GM12878 (cell line): Measurements from ENCODE around the gene PCDHGB2. TPM values are rescaled to one million over a fixed set of nuclear protein-coding genes. Genes with fewer than 3 reads are reported as not detected.

Source experiments
- BCL3 ChIP-seq: IDR thresholded peaks from 2 replicates; pipeline ENCODE4 v1.6.1; 2011; ENCODE audit warnings: borderline replicate concordance, low read depth, mild to moderate bottlenecking, moderate library complexity, low read length; ENCODE audit not compliant: insufficient read depth, poor library complexity, severe bottlenecking
- BHLHE40 ChIP-seq, 2 experiments: fragments of 450-650 bp in 1 of 2; IDR thresholded peaks; 2 replicates each; pipeline ENCODE4 v1.6.1; 2011 to 2017; ENCODE audit warnings: low read depth in 2 of 2, borderline replicate concordance in 1 of 2, improper control_type of control experiment in 1 of 2, low read length in 1 of 2, mild to moderate bottlenecking in 1 of 2
- BRCA1 ChIP-seq: IDR thresholded peaks from 2 replicates; pipeline ENCODE4 v1.6.1; 2011; ENCODE audit warnings: low read depth, low read length, improper control_type of control experiment
- CHD4 ChIP-seq: fragments of 200-600 bp; sonication (generic); IDR thresholded peaks from 2 replicates; pipeline ENCODE4 v1.6.1; 2016; ENCODE audit warnings: mild to moderate bottlenecking
- ELK1 ChIP-seq: IDR thresholded peaks from 2 replicates; pipeline ENCODE4 v1.6.1; 2012; ENCODE audit warnings: low read depth, low read length, improper control_type of control experiment
- ESRRA ChIP-seq: IDR thresholded peaks from 2 replicates; pipeline ENCODE4 v1.6.1; 2012; ENCODE audit warnings: mild to moderate bottlenecking, low read length, improper control_type of control experiment
- GATAD2B ChIP-seq: fragments of 450-650 bp; conservative IDR thresholded peaks from 2 replicates; pipeline ENCODE4 v1.6.1; 2017; ENCODE audit warnings: low read depth, mild to moderate bottlenecking, moderate library complexity
- HDAC6 ChIP-seq: fragments of 200-600 bp; sonication (generic); IDR thresholded peaks from one replicate; pipeline ENCODE4 v1.8.0; 2017; ENCODE audit warnings: antibody characterized with exemption; ENCODE audit not compliant: unreplicated experiment
- JUND ChIP-seq: IDR thresholded peaks from 2 replicates; pipeline ENCODE4 v1.6.1; 2012; ENCODE audit warnings: low read depth, mild to moderate bottlenecking, low read length, improper control_type of control experiment, moderate library complexity
- KLF5 ChIP-seq: fragments of 450-650 bp; IDR thresholded peaks from 2 replicates; pipeline ENCODE4 v1.6.1; 2014; ENCODE audit warnings: mild to moderate bottlenecking; ENCODE audit not compliant: partially characterized antibody
- MXI1 ChIP-seq: fragments of 150-350 bp; IDR thresholded peaks from 2 replicates; pipeline ENCODE4 v1.6.1; 2011; ENCODE audit warnings: low read depth, mild to moderate bottlenecking, inconsistent platforms, low read length, improper control_type of control experiment
- PAX8 ChIP-seq: fragments of 450-650 bp; IDR thresholded peaks from 2 replicates; pipeline ENCODE4 v1.6.1; 2017; ENCODE audit warnings: mild to moderate bottlenecking, moderate library complexity
- SREBF2 ChIP-seq: IDR thresholded peaks from 2 replicates; pipeline ENCODE4 v1.6.1; 2012; ENCODE audit warnings: mild to moderate bottlenecking, low read length
- TBL1XR1 ChIP-seq: IDR thresholded peaks from 2 replicates; pipeline ENCODE4 v1.6.1; 2012; ENCODE audit warnings: low read depth, low read length, improper control_type of control experiment
- TCF3 ChIP-seq: IDR thresholded peaks from 2 replicates; pipeline ENCODE4 v1.6.1; 2012; ENCODE audit warnings: low read depth, mild to moderate bottlenecking, low read length, borderline replicate concordance; ENCODE audit not compliant: insufficient read depth
- ZNF217 ChIP-seq: fragments of 450-650 bp; IDR thresholded peaks from 2 replicates; pipeline ENCODE4 v1.6.1; 2017; ENCODE audit warnings: antibody characterized with exemption, mild to moderate bottlenecking
- ZNF622 ChIP-seq: fragments of 450-650 bp; IDR thresholded peaks from 2 replicates; pipeline ENCODE4 v1.6.1; 2017; ENCODE audit warnings: mild to moderate bottlenecking, inconsistent platforms
- ZSCAN29 ChIP-seq: fragments of 450-650 bp; IDR thresholded peaks from 2 replicates; pipeline ENCODE4 v1.6.1; 2017; ENCODE audit warnings: mild to moderate bottlenecking, moderate library complexity
- ZZZ3 ChIP-seq: IDR thresholded peaks from 2 replicates; pipeline ENCODE4 v1.6.1; 2011; ENCODE audit warnings: low read depth; ENCODE audit not compliant: control insufficient read depth, insufficient read length
- polyA plus RNA-seq, 11 experiments: library from polyadenylated mRNA; depleted of rRNA in 4 of 11; unstranded in 6 of 11; stranded (reverse) in 5 of 11; fragments of >200 nt; fragmentation: Nextera tagmentation in 4 of 11; fragmentation: Illumina TruSeq in 1 of 11; extraction: Ambion mirVana in 4 of 11; extraction: Trizol in 1 of 11; gene quantifications; 1 replicate in 1 of 11; 2 replicates in 10 of 11; pipeline versions ENCODE4 v1.2.1 to v1.2.3, GENCODE V29; 2011 to 2016; ENCODE audit warnings: inconsistent platforms in 2 of 11, missing spikeins in 2 of 11, low read depth in 1 of 11
- total RNA-seq, 4 experiments: library from RNA; depleted of rRNA in 3 of 4; stranded (reverse); fragments of >200 nt in 3 of 4; fragmentation: Illumina TruSeq in 1 of 4; extraction: Trizol in 1 of 4; gene quantifications; 2 replicates each; pipeline versions ENCODE4 v1.2.1 to v1.2.3, GENCODE V29; 2013 to 2021
- TF ChIP-seq, protein P1 (sequence below): IDR thresholded peaks from 2 replicates; pipeline ENCODE4 v1.6.1; 2012; ENCODE audit warnings: improper control_type of control experiment, low read depth, low read length; ENCODE audit not compliant: insufficient replicate concordance

PCDHGB2 gene
- total and polyA plus RNA-seq, 10 of the 15 experiments (the other 5 are each of a cell fraction or from before 2014, with no cell fraction given): 0.06 to 0.38 (median 0.19) TPM; not detected in 2

DNA sequence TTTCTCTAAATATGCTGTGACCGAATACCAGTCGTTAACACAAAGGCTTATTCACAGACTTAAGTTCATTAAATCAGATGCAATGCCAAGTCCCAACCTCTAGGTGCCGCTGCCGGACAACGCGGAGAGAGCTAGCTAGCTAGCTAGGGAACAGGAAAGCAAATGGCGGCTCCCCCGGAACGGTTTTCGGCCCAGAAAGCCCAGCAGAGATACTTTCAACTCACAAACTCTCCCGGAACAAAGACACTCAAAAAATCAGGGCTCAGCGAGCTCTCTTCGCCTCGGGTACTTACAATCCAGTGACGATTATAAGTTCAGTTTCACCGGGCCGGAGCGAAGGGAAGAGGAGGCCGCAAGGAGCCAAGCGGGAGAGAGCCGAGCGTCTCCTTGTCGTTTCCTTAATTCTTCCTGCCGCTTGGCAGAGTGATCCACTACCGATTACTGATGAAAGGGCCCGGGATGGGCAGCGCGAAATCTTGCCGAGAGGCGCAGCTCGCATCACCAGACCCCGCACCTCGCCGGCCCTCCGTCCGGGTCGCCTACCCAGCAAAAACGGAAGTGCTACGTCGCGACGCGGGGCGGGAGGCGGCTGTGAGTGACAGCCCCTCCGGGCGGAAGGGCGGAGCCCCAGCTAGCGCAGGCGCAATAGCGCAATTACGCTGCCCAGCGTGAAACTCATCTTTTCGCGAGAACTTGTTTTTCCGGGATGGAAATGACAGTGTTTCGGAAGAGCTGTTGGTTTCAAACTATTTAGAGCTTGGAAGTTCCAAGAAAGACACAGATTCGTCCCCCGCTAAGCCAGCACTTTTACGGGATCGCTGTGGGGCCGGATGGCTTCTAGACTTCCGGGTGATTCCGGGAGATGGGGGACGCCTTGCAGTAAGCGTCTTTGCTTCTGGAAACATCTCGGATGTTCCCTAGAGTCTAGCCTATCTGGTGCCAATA lies 39.3 kb upstream of the PCDHGB2 start, which contains the start of gene TAF7 (continued):
- TF ChIP-seq BCL3 (no peak), GATAD2B (peak; percentile 64), BHLHE40 (IDR thresholded peaks at IDR 0.05; ENCODE audit: borderline replicate concordance in 1 of 2, low read depth in 2 of 2, low read length in 1 of 2) (peak in 1 of 2 experiments; percentile 28; a peak in 1 of 4 replicates), ZNF217 (no peak), BRCA1 (0 out of 2 replicates have a peak, but pooled peaks have one; percentile 33), HDAC6 (no peak), PAX8 (no peak), SREBF2 (no peak; the same call in 1 of the 2 replicates), MXI1 (peak; percentile 53), ZZZ3 (no peak), CHD4 (no peak), ESRRA (no peak), ELK1 (peak; percentile 92), JUND (no peak), ZSCAN29 (no peak), ZNF622 (no peak), TCF3 (no peak), KLF5 (peak; percentile 40), TBL1XR1 (no peak)
- TF ChIP-seq, protein P1, sequence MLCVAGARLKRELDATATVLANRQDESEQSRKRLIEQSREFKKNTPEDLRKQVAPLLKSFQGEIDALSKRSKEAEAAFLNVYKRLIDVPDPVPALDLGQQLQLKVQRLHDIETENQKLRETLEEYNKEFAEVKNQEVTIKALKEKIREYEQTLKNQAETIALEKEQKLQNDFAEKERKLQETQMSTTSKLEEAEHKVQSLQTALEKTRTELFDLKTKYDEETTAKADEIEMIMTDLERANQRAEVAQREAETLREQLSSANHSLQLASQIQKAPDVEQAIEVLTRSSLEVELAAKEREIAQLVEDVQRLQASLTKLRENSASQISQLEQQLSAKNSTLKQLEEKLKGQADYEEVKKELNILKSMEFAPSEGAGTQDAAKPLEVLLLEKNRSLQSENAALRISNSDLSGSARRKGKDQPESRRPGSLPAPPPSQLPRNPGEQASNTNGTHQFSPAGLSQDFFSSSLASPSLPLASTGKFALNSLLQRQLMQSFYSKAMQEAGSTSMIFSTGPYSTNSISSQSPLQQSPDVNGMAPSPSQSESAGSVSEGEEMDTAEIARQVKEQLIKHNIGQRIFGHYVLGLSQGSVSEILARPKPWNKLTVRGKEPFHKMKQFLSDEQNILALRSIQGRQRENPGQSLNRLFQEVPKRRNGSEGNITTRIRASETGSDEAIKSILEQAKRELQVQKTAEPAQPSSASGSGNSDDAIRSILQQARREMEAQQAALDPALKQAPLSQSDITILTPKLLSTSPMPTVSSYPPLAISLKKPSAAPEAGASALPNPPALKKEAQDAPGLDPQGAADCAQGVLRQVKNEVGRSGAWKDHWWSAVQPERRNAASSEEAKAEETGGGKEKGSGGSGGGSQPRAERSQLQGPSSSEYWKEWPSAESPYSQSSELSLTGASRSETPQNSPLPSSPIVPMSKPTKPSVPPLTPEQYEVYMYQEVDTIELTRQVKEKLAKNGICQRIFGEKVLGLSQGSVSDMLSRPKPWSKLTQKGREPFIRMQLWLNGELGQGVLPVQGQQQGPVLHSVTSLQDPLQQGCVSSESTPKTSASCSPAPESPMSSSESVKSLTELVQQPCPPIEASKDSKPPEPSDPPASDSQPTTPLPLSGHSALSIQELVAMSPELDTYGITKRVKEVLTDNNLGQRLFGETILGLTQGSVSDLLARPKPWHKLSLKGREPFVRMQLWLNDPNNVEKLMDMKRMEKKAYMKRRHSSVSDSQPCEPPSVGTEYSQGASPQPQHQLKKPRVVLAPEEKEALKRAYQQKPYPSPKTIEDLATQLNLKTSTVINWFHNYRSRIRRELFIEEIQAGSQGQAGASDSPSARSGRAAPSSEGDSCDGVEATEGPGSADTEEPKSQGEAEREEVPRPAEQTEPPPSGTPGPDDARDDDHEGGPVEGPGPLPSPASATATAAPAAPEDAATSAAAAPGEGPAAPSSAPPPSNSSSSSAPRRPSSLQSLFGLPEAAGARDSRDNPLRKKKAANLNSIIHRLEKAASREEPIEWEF: no peak
